Osteoblast (primary cell): ENCODE measurements around the gene ACBD6. TPM values are rescaled to one million over a fixed set of nuclear protein-coding genes. Genes with fewer than 3 reads are reported as not detected.

Source experiments
- DNase-seq: peaks from one replicate; pipeline ENCODE4 v3.0.0; 2011; ENCODE audit warnings: low spot score, mixed read lengths; ENCODE audit not compliant: insufficient read length; ENCODE audit errors: missing footprints
- H2AFZ ChIP-seq: 2 replicates; pipeline ENCODE4 v1.6.0; 2011; ENCODE audit warnings: mild to moderate bottlenecking, low read length
- H3K27ac ChIP-seq: 2 replicates; pipeline ENCODE4 v1.5.1; 2011; ENCODE audit warnings: mild to moderate bottlenecking, low read depth, low read length, moderate library complexity
- H3K27me3 ChIP-seq: 2 replicates; pipeline ENCODE4 v1.6.0; 2012; ENCODE audit warnings: mild to moderate bottlenecking, control low read depth, inconsistent platforms, low read length, moderate library complexity; ENCODE audit not compliant: insufficient read depth
- H3K36me3 ChIP-seq: 2 replicates; pipeline ENCODE4 v1.5.1; 2011; ENCODE audit warnings: mild to moderate bottlenecking, low read length, control low read depth, moderate library complexity; ENCODE audit not compliant: insufficient read depth
- H3K4me1 ChIP-seq: 2 replicates; pipeline ENCODE4 v1.5.1; 2011; ENCODE audit warnings: mild to moderate bottlenecking, low read length, control low read depth, moderate library complexity; ENCODE audit not compliant: insufficient read depth
- H3K4me2 ChIP-seq: 2 replicates; pipeline ENCODE4 v1.6.0; 2011; ENCODE audit warnings: mild to moderate bottlenecking, low read length; ENCODE audit not compliant: insufficient read depth
- H3K4me3 ChIP-seq: fragments of 200-600 bp; sonication (generic); 3 replicates; pipeline ENCODE4 v1.5.1; 2012; ENCODE audit warnings: mild to moderate bottlenecking, low read length, inconsistent platforms; ENCODE audit not compliant: insufficient read depth
- H3K79me2 ChIP-seq: 2 replicates; pipeline ENCODE4 v1.6.0; 2012; ENCODE audit warnings: mild to moderate bottlenecking, low read length, control low read depth, inconsistent platforms; ENCODE audit not compliant: insufficient read depth
- H3K9me3 ChIP-seq: 2 replicates; pipeline ENCODE4 v1.5.1; 2011; ENCODE audit warnings: low read depth, low read length, control low read depth
- H4K20me1 ChIP-seq: 2 replicates; pipeline ENCODE4 v1.6.0; 2012; ENCODE audit warnings: mild to moderate bottlenecking, low read length, control low read depth; ENCODE audit not compliant: insufficient read depth
- total RNA-seq: library from RNA; depleted of rRNA; stranded (reverse); fragments of >200 nt; gene quantifications from 2 replicates; pipeline ENCODE4 v1.2.3, GENCODE V29; 2012
- TF ChIP-seq, protein P1 (sequence below): IDR thresholded peaks from 2 replicates; pipeline ENCODE4 v1.5.1; 2011; ENCODE audit warnings: mild to moderate bottlenecking, low read depth, low read length, moderate library complexity; ENCODE audit errors: extremely low read depth

ACBD6 gene
- total RNA-seq, 1 donor: 55.7 TPM

DNA sequence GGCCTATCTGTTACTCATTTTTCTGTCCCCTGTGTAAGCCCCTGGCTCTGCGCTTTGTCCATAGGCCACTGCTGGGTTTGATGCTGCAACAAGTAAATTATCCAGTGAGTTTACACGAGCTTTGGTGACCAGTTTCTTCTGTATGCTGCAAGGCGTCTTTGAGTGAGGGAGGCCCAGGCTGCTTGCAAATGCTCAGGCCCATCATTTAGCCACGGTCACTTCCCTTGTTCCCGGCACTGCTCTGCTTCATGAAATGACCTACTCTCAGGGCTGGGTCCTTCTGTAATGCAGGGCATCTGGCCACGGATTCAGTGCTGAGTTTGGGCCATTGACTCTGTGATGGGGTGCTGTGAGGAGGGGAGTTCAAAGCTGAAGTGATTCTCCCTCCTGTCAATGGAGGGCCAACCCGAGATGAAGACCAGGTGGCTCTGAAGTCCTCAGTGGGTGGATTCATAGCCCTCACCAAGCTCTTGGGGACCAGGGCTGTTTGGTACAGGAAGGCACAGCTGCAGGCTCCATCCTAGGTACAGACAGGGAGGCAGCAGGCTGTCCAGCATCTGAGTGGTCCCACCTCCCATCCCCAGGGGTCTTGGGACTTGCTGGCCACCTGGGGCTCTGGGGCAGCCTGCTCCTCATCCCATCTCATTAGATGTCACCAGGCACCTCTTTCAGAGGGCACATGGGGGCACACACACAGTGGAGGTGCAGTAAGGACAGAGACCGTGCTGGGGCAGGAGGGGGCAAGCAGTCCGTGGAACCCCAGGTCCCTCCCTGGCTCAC is 250.7 kb downstream of the ACBD6 start:
- Histone ChIP-seq H2AFZ (no peak overlapping the region), H4K20me1 (peaks cover 3% of the 10 kb centered on the region), H3K4me3 (no peak overlapping the region), H3K27me3 (peaks cover 19% of the 10 kb centered on the region), H3K9me3 (no peaks in the 10 kb centered on the region), H3K4me1 (no peaks in the 10 kb centered on the region), H3K27ac (no peak overlapping the region), H3K36me3 (no peaks in the 10 kb centered on the region), H3K4me2 (no peak overlapping the region), H3K79me2 (no peaks in the 10 kb centered on the region)
- TF ChIP-seq, protein P1, sequence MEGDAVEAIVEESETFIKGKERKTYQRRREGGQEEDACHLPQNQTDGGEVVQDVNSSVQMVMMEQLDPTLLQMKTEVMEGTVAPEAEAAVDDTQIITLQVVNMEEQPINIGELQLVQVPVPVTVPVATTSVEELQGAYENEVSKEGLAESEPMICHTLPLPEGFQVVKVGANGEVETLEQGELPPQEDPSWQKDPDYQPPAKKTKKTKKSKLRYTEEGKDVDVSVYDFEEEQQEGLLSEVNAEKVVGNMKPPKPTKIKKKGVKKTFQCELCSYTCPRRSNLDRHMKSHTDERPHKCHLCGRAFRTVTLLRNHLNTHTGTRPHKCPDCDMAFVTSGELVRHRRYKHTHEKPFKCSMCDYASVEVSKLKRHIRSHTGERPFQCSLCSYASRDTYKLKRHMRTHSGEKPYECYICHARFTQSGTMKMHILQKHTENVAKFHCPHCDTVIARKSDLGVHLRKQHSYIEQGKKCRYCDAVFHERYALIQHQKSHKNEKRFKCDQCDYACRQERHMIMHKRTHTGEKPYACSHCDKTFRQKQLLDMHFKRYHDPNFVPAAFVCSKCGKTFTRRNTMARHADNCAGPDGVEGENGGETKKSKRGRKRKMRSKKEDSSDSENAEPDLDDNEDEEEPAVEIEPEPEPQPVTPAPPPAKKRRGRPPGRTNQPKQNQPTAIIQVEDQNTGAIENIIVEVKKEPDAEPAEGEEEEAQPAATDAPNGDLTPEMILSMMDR: no peak
- DNase-seq: peak; percentile 58

DNA sequence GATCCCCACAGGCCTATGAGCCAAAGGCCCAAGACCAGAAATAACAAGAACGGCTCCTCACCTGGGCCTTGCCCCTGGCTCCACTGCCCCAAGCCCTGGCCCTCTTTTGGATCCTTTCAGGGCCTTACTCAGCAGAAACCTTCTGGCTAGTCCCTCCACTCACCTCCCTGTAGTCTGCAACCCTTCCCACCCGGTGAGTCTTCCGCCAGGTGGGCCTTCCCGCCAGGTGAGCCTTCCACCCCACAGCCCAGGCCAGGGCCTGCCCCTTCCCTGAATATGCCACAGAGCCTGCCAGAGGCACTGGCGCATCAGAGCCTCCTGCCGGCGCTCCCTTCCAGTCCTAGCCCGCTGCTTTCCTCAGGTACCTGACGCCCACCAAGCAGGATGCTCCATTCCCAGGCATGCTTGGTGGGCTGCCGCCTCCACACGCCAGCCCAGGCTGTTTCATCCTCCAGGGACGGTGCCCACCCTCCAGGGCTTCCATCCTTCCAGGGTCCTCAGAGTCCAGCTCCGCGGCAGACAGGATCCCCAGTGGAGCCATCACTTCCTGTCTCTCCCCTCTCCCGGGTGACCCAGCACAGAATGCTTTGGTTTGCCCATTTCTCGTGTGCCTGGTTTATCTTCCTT is 251.4 kb downstream of the ACBD6 start:
- Histone ChIP-seq H3K9me3 (no peaks in the 10 kb centered on the region), H3K79me2 (no peaks in the 10 kb centered on the region), H3K4me3 (no peak overlapping the region), H2AFZ (no peak overlapping the region), H3K36me3 (no peaks in the 10 kb centered on the region), H3K4me2 (no peak overlapping the region), H3K4me1 (no peaks in the 10 kb centered on the region), H3K27me3 (peaks cover 17% of the 10 kb centered on the region), H4K20me1 (peaks cover 3% of the 10 kb centered on the region), H3K27ac (no peak overlapping the region)
- DNase-seq: peak; percentile 57
- TF ChIP-seq, protein P1: no peak

DNA sequence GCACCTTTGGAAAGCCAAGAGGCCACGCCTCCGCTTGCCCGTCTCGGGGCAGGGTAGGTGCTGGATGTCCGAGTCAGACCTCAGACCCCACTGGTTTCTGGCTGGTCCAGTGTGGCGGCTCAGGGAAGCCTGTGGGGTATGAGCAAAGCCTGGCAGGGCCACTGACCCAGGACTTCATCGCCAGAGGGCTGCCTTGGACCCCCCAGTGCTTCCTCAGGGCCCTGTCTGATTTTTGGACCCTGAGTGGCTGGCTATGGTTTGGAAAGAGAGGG is 251.9 kb downstream of the ACBD6 start:
- no peaks in the 10 kb centered on the region for H3K4me1 ChIP-seq
- H3K27me3 ChIP-seq: peaks cover 11% of the 10 kb centered on the region
- TF ChIP-seq, protein P1: no peak
- no peaks in the 10 kb centered on the region for H3K79me2 ChIP-seq
- H3K4me3 ChIP-seq: no peak overlapping the region
- no peaks in the 10 kb centered on the region for H3K36me3 ChIP-seq
- peaks cover 3% of the 10 kb centered on the region for H4K20me1 ChIP-seq
- no peak for DNase-seq
- H3K4me2 ChIP-seq: no peak overlapping the region
- H3K9me3 ChIP-seq: no peaks in the 10 kb centered on the region
- no peak overlapping the region for H3K27ac ChIP-seq
- H2AFZ ChIP-seq: no peak overlapping the region

DNA sequence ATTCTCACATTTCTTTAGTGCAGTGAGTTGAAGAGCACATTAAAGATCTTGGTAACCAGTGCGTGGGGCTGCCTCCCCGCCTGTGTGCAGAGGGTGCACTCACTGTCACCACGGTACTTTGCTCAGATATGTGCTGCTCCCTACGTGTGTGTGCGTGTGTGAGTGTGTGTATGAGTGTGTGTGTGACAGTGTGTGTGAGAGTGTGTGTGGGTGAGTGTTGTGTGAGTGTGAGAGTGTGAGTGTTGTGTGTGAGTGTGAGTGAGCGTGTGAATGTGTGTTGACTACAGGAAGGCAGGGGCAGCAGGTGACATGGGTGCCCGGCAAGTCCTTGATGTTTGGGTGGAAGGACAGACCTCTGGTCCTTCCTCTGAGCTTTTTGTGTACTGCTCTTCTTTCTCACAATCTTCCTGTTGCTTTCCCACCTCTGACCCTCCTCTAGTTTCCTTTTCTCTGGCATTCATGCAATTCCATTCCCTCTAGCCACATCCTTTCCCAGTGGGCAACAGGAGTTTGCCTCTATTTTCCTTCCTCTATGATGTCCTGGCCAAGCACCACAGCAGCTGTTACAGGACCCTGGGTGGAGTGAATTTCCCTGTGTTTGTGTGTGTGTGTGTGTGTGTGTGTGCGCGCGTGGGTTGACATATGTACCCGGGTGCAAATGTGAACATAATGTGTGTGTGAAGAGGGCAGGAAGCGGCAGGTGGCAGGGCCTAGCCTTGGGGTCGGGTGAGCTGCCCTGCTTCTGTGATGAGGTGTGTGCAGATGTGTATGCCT is 252.5 kb downstream of the ACBD6 start:
- Histone ChIP-seq H3K9me3 (no peaks in the 10 kb centered on the region), H3K4me2 (no peak overlapping the region), H3K79me2 (no peaks in the 10 kb centered on the region), H4K20me1 (peaks cover 3% of the 10 kb centered on the region), H3K27me3 (peaks cover 8% of the 10 kb centered on the region), H3K4me1 (no peaks in the 10 kb centered on the region), H2AFZ (no peak overlapping the region), H3K4me3 (no peak overlapping the region), H3K36me3 (no peaks in the 10 kb centered on the region), H3K27ac (no peak overlapping the region)
- TF ChIP-seq, protein P1: no peak
- peak; percentile 72 for DNase-seq
